ENCODE results near the gene ELFN2.

DNA sequence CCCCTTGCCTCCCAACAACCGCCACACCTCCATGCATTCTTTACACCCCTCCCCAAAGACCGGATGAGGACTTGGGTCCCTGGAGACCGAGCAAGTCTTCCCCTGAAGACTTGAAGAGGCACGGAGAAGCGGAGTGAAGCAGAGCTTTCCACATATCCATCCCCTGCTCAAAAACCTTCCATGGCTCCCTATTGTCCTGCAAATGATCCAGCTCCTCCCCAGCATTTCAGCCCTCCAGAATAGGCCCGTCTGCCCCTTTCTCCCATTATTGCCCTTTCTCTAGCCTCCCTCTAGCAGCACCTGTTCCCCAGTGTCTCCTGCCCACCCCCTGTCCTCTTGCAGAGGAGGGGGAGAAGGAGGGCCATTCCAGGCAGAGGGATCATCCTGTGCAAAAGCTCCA is 85.2 kb downstream of the ELFN2 start:
- TF ChIP-seq FOXA1 (IDR thresholded peaks at IDR 0.05) (no peak), TARDBP (IDR thresholded peaks at IDR 0.05) (no peak), ZNF384 (IDR thresholded peaks at IDR 0.05) (no peak)
- TF ChIP-seq, protein P1, sequence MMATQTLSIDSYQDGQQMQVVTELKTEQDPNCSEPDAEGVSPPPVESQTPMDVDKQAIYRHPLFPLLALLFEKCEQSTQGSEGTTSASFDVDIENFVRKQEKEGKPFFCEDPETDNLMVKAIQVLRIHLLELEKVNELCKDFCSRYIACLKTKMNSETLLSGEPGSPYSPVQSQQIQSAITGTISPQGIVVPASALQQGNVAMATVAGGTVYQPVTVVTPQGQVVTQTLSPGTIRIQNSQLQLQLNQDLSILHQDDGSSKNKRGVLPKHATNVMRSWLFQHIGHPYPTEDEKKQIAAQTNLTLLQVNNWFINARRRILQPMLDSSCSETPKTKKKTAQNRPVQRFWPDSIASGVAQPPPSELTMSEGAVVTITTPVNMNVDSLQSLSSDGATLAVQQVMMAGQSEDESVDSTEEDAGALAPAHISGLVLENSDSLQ (IDR thresholded peaks at IDR 0.05), result no peak
